GM12873 (cell line): ENCODE measurements around the gene NCOR1.

Source experiments
- TF ChIP-seq, protein P1 (sequence below): IDR thresholded peaks from 2 replicates; pipeline ENCODE4 v1.5.1; 2012; ENCODE audit warnings: low read depth, mild to moderate bottlenecking, moderate library complexity, low read length, control low read depth; ENCODE audit not compliant: insufficient read depth; ENCODE audit errors: missing control alignments

NCOR1 gene

DNA sequence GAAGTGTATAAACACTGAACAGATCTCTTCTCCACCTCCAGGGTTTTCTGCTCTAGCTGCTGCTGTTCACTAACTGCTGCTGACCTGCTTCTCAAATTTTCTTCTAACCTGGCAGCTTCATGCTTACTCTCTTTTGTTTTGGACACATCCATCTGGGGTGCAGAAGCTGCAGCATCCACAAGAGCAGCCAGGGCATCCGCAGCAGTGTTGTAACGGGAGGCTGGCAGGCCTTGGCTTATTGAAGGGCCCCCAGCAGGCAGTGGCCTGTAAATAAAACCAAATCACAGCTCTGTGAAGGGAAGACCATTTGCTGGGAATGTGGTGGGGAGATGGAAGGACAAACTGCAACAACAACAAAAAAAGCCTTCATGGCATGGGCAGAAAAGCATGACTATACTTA lies 153.7 kb downstream of the NCOR1 start:
- TF ChIP-seq, protein P1, sequence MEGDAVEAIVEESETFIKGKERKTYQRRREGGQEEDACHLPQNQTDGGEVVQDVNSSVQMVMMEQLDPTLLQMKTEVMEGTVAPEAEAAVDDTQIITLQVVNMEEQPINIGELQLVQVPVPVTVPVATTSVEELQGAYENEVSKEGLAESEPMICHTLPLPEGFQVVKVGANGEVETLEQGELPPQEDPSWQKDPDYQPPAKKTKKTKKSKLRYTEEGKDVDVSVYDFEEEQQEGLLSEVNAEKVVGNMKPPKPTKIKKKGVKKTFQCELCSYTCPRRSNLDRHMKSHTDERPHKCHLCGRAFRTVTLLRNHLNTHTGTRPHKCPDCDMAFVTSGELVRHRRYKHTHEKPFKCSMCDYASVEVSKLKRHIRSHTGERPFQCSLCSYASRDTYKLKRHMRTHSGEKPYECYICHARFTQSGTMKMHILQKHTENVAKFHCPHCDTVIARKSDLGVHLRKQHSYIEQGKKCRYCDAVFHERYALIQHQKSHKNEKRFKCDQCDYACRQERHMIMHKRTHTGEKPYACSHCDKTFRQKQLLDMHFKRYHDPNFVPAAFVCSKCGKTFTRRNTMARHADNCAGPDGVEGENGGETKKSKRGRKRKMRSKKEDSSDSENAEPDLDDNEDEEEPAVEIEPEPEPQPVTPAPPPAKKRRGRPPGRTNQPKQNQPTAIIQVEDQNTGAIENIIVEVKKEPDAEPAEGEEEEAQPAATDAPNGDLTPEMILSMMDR: no peak

DNA sequence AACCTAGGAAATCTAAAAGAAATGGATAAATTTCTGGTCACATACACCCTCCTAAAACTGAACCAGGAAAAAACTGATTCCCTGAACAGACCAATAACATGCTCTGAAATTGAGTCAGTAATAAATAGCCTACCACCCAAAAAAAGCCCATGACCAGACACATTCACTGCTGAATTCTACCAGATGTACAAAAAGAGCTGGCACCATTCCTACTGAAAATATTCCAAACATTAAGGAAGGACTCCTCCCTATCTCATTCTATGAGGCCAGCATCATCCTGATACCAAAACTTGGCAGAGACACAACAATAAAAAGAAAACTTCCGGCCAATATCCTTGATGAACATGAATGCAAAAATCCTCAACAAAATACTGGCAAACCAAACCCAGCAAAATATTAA lies 162.8 kb downstream of the NCOR1 start:
- TF ChIP-seq, protein P1: no peak

DNA sequence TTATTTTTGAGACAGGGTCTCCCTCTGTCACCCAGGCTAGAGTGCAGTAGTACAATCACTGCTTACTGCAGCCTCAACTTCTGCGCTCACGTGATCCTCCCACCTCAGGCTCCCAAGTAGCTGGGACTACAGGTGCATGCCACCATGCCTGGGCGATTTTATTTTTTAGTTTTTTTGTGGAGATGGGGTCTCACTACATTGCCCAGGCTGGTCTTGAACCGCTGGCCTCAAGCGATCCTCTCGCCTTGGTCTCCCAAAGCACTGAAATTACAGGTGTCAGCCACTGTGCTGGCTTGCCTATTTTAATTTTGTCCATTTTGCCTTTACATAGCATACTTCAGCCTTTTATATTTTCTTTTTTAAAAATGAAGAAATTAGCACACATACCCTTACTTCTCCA lies 164.5 kb downstream of the NCOR1 start:
- TF ChIP-seq, protein P1: no peak

DNA sequence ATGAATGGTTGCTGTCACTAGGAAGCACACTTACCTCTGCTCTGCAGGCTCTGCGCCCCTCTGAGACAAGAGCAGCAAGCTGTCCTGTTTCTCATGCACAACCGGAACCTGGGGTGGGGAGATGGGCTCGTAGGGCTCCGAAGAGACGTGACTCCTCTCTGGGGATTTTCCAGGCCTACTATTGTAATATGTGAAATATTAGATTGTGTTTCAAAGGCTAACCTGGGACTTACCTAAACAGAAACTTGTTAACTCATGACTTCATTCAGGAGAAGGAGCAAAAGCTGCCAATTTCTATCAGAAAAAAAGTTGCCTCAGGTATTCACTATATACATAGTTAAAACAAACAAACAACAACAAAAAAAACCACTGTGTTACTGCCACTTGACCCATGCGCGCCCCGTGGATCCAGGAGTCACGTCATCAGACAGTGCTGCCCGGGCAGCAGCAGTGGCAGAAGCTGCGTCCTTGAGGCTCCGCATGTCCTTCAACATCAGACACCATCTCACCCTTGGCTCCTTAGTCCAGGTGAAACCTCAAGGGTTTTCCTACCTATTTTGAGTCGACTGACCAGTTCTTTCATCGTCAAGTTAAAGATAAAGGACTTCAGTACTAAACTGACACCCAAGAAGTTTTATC lies 166.4 kb downstream of the NCOR1 start:
- TF ChIP-seq, protein P1: no peak

DNA sequence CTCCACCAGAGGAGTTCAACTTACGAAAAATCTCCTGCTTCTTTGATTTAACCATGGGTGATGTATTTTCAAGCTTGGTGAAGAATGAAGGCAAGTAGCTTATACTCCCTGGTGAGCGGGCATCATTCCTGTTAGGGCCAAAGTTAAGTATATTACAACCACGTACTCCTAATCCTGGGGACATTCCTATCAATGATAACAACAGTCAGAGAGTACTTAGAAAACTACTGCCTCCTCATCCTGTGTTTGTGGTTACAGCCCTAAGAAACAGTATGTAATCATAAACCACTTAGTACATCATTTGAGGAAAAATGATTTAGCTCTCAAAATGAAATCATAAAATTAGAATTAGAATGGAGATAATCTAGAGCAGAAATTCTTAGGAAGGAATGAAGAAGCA lies 168.4 kb downstream of the NCOR1 start:
- TF ChIP-seq, protein P1: no peak

DNA sequence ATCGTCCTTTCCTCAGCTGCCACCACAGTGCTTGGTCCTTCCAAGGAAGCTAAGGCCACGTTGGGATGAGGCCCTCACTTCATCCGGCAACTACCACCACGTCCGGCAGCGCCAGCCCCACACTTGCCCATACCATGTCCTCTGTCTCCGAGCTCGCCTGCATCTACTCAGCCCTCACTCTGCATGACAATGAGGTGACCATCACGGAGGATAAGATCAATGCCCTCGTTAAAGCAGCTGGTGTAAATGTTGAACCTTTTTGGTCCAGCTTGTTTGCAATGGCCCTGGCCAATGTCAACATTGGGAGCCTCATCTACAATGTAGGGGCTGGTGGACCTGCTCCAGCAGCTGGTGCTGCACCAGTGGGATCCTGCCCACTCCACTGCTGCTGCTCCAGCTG lies 170.8 kb downstream of the NCOR1 start:
- TF ChIP-seq, protein P1: no peak

DNA sequence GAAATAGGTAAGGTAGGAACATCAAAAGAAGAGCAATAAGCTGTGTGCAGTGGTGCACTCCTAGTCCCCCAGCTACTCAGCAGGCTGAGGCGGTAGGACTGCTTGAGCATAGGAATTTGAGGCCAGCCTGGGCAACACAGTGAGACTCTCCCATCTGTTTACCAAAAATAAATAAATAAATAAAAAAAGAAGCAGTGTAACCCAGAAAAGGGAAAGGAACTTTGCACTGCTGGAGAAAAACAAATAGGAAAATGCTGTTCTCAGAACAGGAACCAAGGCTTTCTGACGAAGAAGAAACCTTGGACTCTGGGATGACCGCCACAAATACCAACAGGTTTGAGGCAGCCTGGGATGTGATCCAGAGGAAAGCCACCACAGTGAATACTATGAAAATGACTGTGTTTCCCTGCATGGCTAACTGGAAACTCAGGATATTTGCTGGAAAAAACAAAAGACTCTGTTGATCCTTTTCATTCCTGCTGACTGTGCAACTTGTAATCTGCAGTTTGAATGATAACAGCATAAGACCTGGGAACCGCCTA lies 174.6 kb downstream of the NCOR1 start:
- TF ChIP-seq, protein P1: no peak

DNA sequence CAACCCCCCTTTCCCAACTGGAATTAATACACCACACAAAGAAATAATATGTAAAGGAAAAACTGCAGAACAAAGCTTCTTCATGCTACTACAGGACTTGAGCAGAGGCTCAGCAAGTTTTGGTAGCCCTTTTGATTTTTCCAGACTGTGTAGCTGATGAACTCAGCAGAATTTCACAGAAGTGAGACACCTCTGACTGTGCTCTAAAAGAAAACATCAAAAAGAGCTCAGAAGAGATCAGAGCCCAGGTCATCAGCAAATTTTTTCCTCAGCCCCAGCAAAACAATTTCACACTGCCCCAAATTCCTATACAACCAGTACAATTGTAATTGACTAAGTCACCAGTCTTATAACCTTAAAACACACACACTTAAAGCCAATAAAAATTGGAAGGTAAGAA lies 177.7 kb downstream of the NCOR1 start:
- TF ChIP-seq, protein P1: no peak
